Measurements from ENCODE around the gene ROPN1L. TPM values are rescaled to one million over a fixed set of nuclear protein-coding genes. Genes with fewer than 3 reads are reported as not detected.

ROPN1L gene
- total and polyA plus RNA-seq, 8 donors, result 0.31 to 0.87 (median 0.73) TPM; not detected in 4

- no peak overlapping the region for H3K27ac ChIP-seq
- no peak for DNase-seq
- no peaks in the 10 kb centered on the region for H3K4me1 ChIP-seq
- H3K36me3 ChIP-seq, result peaks cover 28 to 92% (median 72%) of the 10 kb centered on the region in 4 donors
- no peak for TF ChIP-seq POLR2A (IDR thresholded peaks at IDR 0.05)
- no peak for TF ChIP-seq CTCF (IDR thresholded peaks at IDR 0.05)
- no peak for TF ChIP-seq POLR2AphosphoS5 (IDR thresholded peaks at IDR 0.05)
- TF ChIP-seq EP300 (IDR thresholded peaks at IDR 0.05), result no peak
- no peaks in the 10 kb centered on the region for H3K9me3 ChIP-seq
- no peaks in the 10 kb centered on the region for H3K27me3 ChIP-seq
- intact Hi-C loops (cut with DNase I; ENCODE audit: low total_unique reads), result no loop called here
- no peak overlapping the region for H3K4me3 ChIP-seq
Observed at GRCh38 chr5:10399839-10400238, 41.8 kb upstream of the ROPN1L start.

- H3K4me3 ChIP-seq, result no peak overlapping the region
- no peaks in the 10 kb centered on the region for H3K9me3 ChIP-seq
- WGBS, 5 donors, result 83 to 99% (median 93%) methylated on average over 2 of the region's 2 CpGs
- no peak for DNase-seq
- no peak for TF ChIP-seq POLR2AphosphoS5 (IDR thresholded peaks at IDR 0.05)
- no peaks in the 10 kb centered on the region for H3K27me3 ChIP-seq
- H3K27ac ChIP-seq, result peak overlapping the region in 1 of 5 donors; percentile 17
- H3K36me3 ChIP-seq, result peaks cover 31 to 92% (median 72%) of the 10 kb centered on the region in 4 donors
- no peaks in the 10 kb centered on the region for H3K4me1 ChIP-seq
- intact Hi-C loops (cut with DNase I; ENCODE audit: low total_unique reads), result no loop called here
Observed at GRCh38 chr5:10400411-10400810, 41.3 kb upstream of the ROPN1L start.

- Histone ChIP-seq H3K27me3 (no peaks in the 10 kb centered on the region), H3K9me3 (no peaks in the 10 kb centered on the region), H3K4me3 (no peak overlapping the region), H3K4me1 (no peaks in the 10 kb centered on the region), H3K27ac (peak overlapping the region in 2 of 5 donors; percentile 17 to 25), H3K36me3 (peaks cover 31 to 92% (median 72%) of the 10 kb centered on the region in 4 donors)
- TF ChIP-seq POLR2A (IDR thresholded peaks at IDR 0.05), result no peak
- no peak for TF ChIP-seq EP300 (IDR thresholded peaks at IDR 0.05)
- no peak for TF ChIP-seq POLR2AphosphoS5 (IDR thresholded peaks at IDR 0.05)
- TF ChIP-seq CTCF (IDR thresholded peaks at IDR 0.05), result no peak
- intact Hi-C loops (cut with DNase I; ENCODE audit: low total_unique reads), result no loop called here
- no peak for DNase-seq
- WGBS, 5 donors, result 62 to 75% (median 75%) methylated on average over 3 of the region's 3 CpGs
Observed at GRCh38 chr5:10400831-10401230, 40.8 kb upstream of the ROPN1L start.

- H3K27me3 ChIP-seq, result no peaks in the 10 kb centered on the region
- H3K27ac ChIP-seq, result no peak overlapping the region
- H3K4me1 ChIP-seq, result no peaks in the 10 kb centered on the region
- no peaks in the 10 kb centered on the region for H3K9me3 ChIP-seq
- peaks cover 36 to 92% (median 72%) of the 10 kb centered on the region in 4 donors for H3K36me3 ChIP-seq
- TF ChIP-seq POLR2A (IDR thresholded peaks at IDR 0.05), result no peak
- no peak for TF ChIP-seq EP300 (IDR thresholded peaks at IDR 0.05)
- TF ChIP-seq POLR2AphosphoS5 (IDR thresholded peaks at IDR 0.05), result no peak
- TF ChIP-seq CTCF (IDR thresholded peaks at IDR 0.05), result no peak
- intact Hi-C loops (cut with DNase I; ENCODE audit: low total_unique reads), result no loop called here
- H3K4me3 ChIP-seq, result no peak overlapping the region
- DNase-seq, result no peak
- WGBS, 5 donors, result 74 to 95% (median 87%) methylated on average over 1 of the region's 1 CpG
Observed at GRCh38 chr5:10401498-10401897, 40.2 kb upstream of the ROPN1L start.

- TF ChIP-seq POLR2A (IDR thresholded peaks at IDR 0.05), result no peak
- TF ChIP-seq POLR2AphosphoS5 (IDR thresholded peaks at IDR 0.05), result no peak
- TF ChIP-seq EP300 (IDR thresholded peaks at IDR 0.05), result no peak
- no peak for TF ChIP-seq CTCF (IDR thresholded peaks at IDR 0.05)
- intact Hi-C loops (cut with DNase I; ENCODE audit: low total_unique reads), result no loop called here
- Histone ChIP-seq H3K4me1 (no peaks in the 10 kb centered on the region), H3K27me3 (no peaks in the 10 kb centered on the region), H3K27ac (no peak overlapping the region), H3K4me3 (no peak overlapping the region), H3K9me3 (no peaks in the 10 kb centered on the region), H3K36me3 (peaks cover 52 to 95% (median 80%) of the 10 kb centered on the region in 4 donors)
- WGBS, 5 donors, result 95 to 100% (median 97%) methylated on average over 1 of the region's 1 CpG
- no peak for DNase-seq
Observed at GRCh38 chr5:10403829-10404228, 37.9 kb upstream of the ROPN1L start.
